ELF-1 (cell line): ENCODE results near the gene ANXA8.
"Not testable (repeated sequence)": the region's sequence is repeated elsewhere in the genome, so short reads cannot be mapped to it uniquely, and the experiment has no call there.

Experiments used
- DNase-seq: peaks from one replicate; pipeline ENCODE4 v3.0.0-alpha.2; 2016; ENCODE audit warnings: low read depth, low spot score

ANXA8 gene

GRCh38 chr10:47483923-47484322 lies at the start of gene ANXA8:
Gene ANXA8, minus strand, starts transcription at chr10:47484115. Its CDS starts 182 bp downstream, at chr10:47483933.
- peak; percentile 6 for DNase-seq

- not testable (repeated sequence) for DNase-seq
Observed at GRCh38 chr10:47523475-47523874, 39.6 kb upstream of the ANXA8 start, which contains the start of gene AGAP9. Gene AGAP9, minus strand, starts transcription at chr10:47523638. Its CDS starts 112 bp downstream, at chr10:47523526.

GRCh38 chr10:47502313-47502712 lies 18.4 kb upstream of the ANXA8 start:
- not testable (repeated sequence) for DNase-seq

- DNase-seq = not testable (repeated sequence)
Observed at GRCh38 chr10:47494226-47494625, 10.3 kb upstream of the ANXA8 start.

- not testable (repeated sequence) for DNase-seq
Observed at GRCh38 chr10:47491600-47491999, 7.7 kb upstream of the ANXA8 start, which contains the start of gene FAM25G. Gene FAM25G, minus strand, starts transcription at chr10:47491700. Its CDS starts 26 bp downstream, at chr10:47491674.

GRCh38 chr10:47489630-47490029 lies 5.7 kb upstream of the ANXA8 start:
- DNase-seq = not testable (repeated sequence)

- peak; percentile 6 for DNase-seq
Observed at GRCh38 chr10:47485943-47486342, 2.0 kb upstream of the ANXA8 start.

GRCh38 chr10:47484786-47485185 lies 871 bp upstream of the ANXA8 start:
- DNase-seq = not testable (repeated sequence)

- DNase-seq = not testable (repeated sequence)
Observed at GRCh38 chr10:47482367-47482766, 1.5 kb downstream of the ANXA8 start.

- not testable (repeated sequence) for DNase-seq
Observed at GRCh38 chr10:47481768-47482181, 2.1 kb downstream of the ANXA8 start.

GRCh38 chr10:47481182-47481766 lies 2.6 kb downstream of the ANXA8 start:
- DNase-seq = peak; percentile 73

- not testable (repeated sequence) for DNase-seq
Observed at GRCh38 chr10:47480133-47480532, 3.8 kb downstream of the ANXA8 start.

- DNase-seq = peak; percentile 82
Observed at GRCh38 chr10:47478114-47478513, 5.8 kb downstream of the ANXA8 start.

- not testable (repeated sequence) for DNase-seq
Observed at GRCh38 chr10:47477078-47477477, 6.8 kb downstream of the ANXA8 start.

GRCh38 chr10:47475101-47475500 lies 8.8 kb downstream of the ANXA8 start:
- not testable (repeated sequence) for DNase-seq

- DNase-seq = not testable (repeated sequence)
Observed at GRCh38 chr10:47473516-47473915, 10.4 kb downstream of the ANXA8 start.

- not testable (repeated sequence) for DNase-seq
Observed at GRCh38 chr10:47472647-47473046, 11.3 kb downstream of the ANXA8 start.

GRCh38 chr10:47472072-47472471 lies 11.8 kb downstream of the ANXA8 start:
- DNase-seq = not testable (repeated sequence)

- DNase-seq = not testable (repeated sequence)
Observed at GRCh38 chr10:47468731-47469528, 15.0 kb downstream of the ANXA8 start.

GRCh38 chr10:47467957-47468356 lies 16.0 kb downstream of the ANXA8 start:
- not testable (repeated sequence) for DNase-seq

- not testable (repeated sequence) for DNase-seq
Observed at GRCh38 chr10:47467458-47467857, 16.5 kb downstream of the ANXA8 start.

GRCh38 chr10:47465216-47465917 lies 18.5 kb downstream of the ANXA8 start:
- DNase-seq = not testable (repeated sequence)
